B cell (primary cell): ENCODE data around the gene PODNL1.

ENCODE experiments used
- EZH2 ChIP-seq: IDR thresholded peaks from 2 replicates; pipeline ENCODE4 v1.6.1; 2012; ENCODE audit warnings: borderline replicate concordance, low read depth, mild to moderate bottlenecking, moderate library complexity, low read length; ENCODE audit not compliant: insufficient read depth, poor library complexity, severe bottlenecking
- TF ChIP-seq, protein P1 (sequence below): fragments of 200-600 bp; IDR thresholded peaks from one replicate; pipeline ENCODE4 v1.8.0; 2022; ENCODE audit warnings: antibody characterized with exemption, mild to moderate bottlenecking

- TF ChIP-seq, protein P1, sequence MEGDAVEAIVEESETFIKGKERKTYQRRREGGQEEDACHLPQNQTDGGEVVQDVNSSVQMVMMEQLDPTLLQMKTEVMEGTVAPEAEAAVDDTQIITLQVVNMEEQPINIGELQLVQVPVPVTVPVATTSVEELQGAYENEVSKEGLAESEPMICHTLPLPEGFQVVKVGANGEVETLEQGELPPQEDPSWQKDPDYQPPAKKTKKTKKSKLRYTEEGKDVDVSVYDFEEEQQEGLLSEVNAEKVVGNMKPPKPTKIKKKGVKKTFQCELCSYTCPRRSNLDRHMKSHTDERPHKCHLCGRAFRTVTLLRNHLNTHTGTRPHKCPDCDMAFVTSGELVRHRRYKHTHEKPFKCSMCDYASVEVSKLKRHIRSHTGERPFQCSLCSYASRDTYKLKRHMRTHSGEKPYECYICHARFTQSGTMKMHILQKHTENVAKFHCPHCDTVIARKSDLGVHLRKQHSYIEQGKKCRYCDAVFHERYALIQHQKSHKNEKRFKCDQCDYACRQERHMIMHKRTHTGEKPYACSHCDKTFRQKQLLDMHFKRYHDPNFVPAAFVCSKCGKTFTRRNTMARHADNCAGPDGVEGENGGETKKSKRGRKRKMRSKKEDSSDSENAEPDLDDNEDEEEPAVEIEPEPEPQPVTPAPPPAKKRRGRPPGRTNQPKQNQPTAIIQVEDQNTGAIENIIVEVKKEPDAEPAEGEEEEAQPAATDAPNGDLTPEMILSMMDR: no peak
- no peak for TF ChIP-seq EZH2
These were observed 51.2 kb downstream of the PODNL1 start for GRCh38 chr19:13887018-13887436.
